ENCODE measurements around the gene RGS9. TPM values are rescaled to one million over a fixed set of nuclear protein-coding genes. Genes with fewer than 3 reads are reported as not detected.

Gene RGS9
- total RNA-seq, 2 donors from 2014 or later = 3.2 to 4.0 TPM

DNA sequence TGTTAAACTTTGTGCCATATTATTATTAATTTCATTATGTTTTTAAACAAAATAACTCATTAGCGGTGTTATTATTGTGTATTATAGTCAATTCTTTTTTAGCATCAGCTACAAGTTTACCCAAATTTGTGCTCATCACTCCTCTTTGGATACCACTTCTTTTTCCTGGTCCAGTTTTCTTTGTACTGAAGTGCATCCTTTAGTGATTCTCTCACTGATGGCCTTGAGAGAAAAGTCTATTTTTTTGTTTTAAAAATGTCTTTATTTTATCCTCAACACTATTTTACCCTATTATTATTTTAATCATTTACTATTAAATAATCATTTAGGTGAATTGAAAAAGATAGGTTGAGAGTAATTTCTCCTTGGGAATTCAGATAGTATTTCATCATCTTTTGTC, 99.2 kb downstream of the RGS9 start:
- no peak for ATAC-seq (ENCODE audit: insufficient number of reproducible peaks, low FRiP score, low read depth)
- Histone ChIP-seq H3K9me3 (no peaks in the 10 kb centered on the region), H3K4me3 (no peak overlapping the region), H3K36me3 (no peaks in the 10 kb centered on the region), H3K27ac (no peak overlapping the region), H3K4me1 (ENCODE audit: control insufficient read depth in 1 of 2, low read depth in 2 of 2) (no peaks in the 10 kb centered on the region), H3K27me3 (replicated peaks; ENCODE audit: insufficient read depth) (no peaks in the 10 kb centered on the region)
- TF ChIP-seq, protein P1, sequence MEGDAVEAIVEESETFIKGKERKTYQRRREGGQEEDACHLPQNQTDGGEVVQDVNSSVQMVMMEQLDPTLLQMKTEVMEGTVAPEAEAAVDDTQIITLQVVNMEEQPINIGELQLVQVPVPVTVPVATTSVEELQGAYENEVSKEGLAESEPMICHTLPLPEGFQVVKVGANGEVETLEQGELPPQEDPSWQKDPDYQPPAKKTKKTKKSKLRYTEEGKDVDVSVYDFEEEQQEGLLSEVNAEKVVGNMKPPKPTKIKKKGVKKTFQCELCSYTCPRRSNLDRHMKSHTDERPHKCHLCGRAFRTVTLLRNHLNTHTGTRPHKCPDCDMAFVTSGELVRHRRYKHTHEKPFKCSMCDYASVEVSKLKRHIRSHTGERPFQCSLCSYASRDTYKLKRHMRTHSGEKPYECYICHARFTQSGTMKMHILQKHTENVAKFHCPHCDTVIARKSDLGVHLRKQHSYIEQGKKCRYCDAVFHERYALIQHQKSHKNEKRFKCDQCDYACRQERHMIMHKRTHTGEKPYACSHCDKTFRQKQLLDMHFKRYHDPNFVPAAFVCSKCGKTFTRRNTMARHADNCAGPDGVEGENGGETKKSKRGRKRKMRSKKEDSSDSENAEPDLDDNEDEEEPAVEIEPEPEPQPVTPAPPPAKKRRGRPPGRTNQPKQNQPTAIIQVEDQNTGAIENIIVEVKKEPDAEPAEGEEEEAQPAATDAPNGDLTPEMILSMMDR (IDR thresholded peaks at IDR 0.05) = no peak
- DNase-seq (ENCODE audit: low spot score) = no peak

DNA sequence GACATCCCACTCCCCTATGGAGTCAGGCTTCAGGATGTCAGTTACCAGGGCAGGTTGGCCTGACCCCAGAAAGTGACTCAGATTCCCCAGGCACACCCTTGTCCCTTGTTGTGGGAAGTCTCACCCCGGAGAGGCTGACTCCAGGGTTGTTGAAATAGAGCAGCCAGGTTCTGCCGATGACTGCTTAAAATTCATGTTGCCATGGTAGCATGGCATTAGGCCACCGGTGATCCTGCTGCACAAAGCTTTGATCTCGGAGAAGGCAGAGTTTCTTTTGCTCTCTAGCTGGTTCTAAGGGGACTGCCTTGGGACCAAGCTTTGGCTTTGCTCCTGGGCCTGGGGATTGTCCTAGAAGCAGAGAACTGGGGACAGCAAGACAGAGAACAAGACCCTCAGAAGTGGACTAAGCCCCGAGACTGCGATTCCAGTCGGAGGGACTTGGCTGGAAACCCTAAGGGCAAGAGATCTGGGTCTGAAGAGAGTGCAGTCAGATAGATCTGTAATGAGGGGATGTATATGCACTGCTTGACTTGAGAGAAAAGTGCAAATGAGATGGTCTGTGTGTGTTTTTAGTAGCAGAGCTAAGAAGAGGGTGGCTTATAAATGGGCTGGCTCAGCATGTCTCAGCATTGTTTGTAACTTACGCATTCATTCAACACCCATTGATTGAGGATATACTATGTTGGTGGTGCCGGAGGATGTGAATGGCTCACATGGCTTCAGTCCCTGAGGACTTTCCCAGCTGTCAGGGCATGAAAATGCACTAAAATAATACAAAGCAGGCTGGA, 106.9 kb downstream of the RGS9 start:
- Histone ChIP-seq H3K4me1 (ENCODE audit: control insufficient read depth in 1 of 2, low read depth in 2 of 2) (peaks cover 0 to 9% of the 10 kb centered on the region in 2 donors), H3K9me3 (no peaks in the 10 kb centered on the region), H3K27ac (no peak overlapping the region), H3K36me3 (no peaks in the 10 kb centered on the region), H3K27me3 (replicated peaks; ENCODE audit: insufficient read depth) (no peaks in the 10 kb centered on the region), H3K4me3 (no peak overlapping the region)
- TF ChIP-seq, protein P1 (IDR thresholded peaks at IDR 0.05) = no peak
- no peak for ATAC-seq (ENCODE audit: insufficient number of reproducible peaks, low FRiP score, low read depth)
- peak; percentile 22 for DNase-seq (ENCODE audit: low spot score)

DNA sequence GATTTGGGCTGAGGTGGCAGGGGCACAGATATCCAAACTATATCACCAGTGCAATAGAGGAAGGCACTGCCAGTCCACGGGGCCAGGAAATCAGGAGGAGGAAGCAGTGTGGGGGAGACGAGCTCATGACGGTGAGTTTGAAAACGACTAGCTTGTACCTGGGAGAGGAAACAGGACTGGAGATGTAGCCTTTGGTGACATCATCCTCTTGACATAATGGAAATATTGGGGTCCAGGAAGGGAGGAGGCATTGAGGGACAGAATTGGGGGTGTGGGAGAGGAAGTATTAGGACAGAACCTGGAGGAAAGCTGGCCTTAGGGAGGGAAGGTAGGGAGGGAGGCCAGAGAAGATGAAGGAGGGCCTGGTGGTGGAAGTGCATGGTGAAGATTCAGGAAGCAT, 109.1 kb downstream of the RGS9 start:
- Histone ChIP-seq H3K4me3 (no peak overlapping the region), H3K36me3 (no peaks in the 10 kb centered on the region), H3K27ac (no peak overlapping the region), H3K27me3 (replicated peaks; ENCODE audit: insufficient read depth) (no peaks in the 10 kb centered on the region), H3K4me1 (ENCODE audit: control insufficient read depth in 1 of 2, low read depth in 2 of 2) (peaks cover 0 to 9% of the 10 kb centered on the region in 2 donors), H3K9me3 (no peaks in the 10 kb centered on the region)
- TF ChIP-seq, protein P1 (IDR thresholded peaks at IDR 0.05) = no peak
- DNase-seq (ENCODE audit: low spot score) (no peak), ATAC-seq (ENCODE audit: insufficient number of reproducible peaks, low FRiP score, low read depth) (no peak)

DNA sequence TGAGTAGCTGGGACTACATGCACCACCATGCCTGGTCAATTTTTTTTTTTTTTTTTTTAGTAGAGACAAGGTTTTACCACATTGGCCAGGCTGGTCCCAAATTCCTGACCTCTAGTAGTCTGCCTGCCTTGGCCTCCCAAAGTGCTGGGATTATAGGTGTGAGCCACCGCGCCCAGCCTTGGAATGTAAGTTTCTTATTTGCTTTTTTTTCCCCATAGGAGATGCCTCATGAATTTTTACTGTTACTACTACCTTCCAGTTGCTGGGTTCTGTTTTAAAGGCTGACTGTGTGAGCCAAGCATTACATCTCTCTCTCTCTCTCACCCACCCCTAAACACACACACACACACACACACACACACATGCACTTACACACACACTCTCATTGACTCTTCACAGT, 112.6 kb downstream of the RGS9 start:
- H3K9me3 ChIP-seq = no peaks in the 10 kb centered on the region
- H3K4me1 ChIP-seq (ENCODE audit: control insufficient read depth in 1 of 2, low read depth in 2 of 2) = no peaks in the 10 kb centered on the region
- H3K36me3 ChIP-seq = no peaks in the 10 kb centered on the region
- H3K4me3 ChIP-seq = no peak overlapping the region
- TF ChIP-seq, protein P1 (IDR thresholded peaks at IDR 0.05) = no peak
- no peak for ATAC-seq (ENCODE audit: insufficient number of reproducible peaks, low FRiP score, low read depth)
- DNase-seq (ENCODE audit: low spot score) = no peak
- H3K27me3 ChIP-seq (replicated peaks; ENCODE audit: insufficient read depth) = no peaks in the 10 kb centered on the region
- no peak overlapping the region for H3K27ac ChIP-seq

DNA sequence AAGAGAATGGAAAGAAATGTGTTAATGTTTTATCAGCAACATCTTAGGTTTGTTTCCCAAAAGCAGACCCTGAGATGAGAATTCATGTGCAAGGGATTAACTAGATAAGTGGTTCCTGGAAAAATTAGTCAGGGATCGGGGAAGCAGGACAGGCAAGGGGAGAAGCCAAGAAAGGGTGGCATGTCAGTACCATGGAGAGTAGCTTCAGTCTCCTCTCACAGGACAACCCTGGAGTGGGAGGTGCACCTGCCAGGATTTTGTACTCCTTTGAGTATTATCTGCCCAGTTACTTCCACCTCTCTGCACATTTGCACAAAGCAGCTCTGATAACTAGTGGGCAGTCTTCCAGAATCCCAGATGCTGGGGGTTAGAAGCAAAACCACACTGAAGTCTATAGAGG, 117.0 kb downstream of the RGS9 start:
- DNase-seq (ENCODE audit: low spot score) = no peak
- Histone ChIP-seq H3K27ac (no peak overlapping the region), H3K4me1 (ENCODE audit: control insufficient read depth in 1 of 2, low read depth in 2 of 2) (no peaks in the 10 kb centered on the region), H3K36me3 (no peaks in the 10 kb centered on the region), H3K27me3 (replicated peaks; ENCODE audit: insufficient read depth) (no peaks in the 10 kb centered on the region), H3K9me3 (no peaks in the 10 kb centered on the region), H3K4me3 (no peak overlapping the region)
- ATAC-seq (ENCODE audit: insufficient number of reproducible peaks, low FRiP score, low read depth) = no peak
- TF ChIP-seq, protein P1 (IDR thresholded peaks at IDR 0.05) = no peak
